Measurements from ENCODE around the gene HNRNPU.

Gene HNRNPU

DNA sequence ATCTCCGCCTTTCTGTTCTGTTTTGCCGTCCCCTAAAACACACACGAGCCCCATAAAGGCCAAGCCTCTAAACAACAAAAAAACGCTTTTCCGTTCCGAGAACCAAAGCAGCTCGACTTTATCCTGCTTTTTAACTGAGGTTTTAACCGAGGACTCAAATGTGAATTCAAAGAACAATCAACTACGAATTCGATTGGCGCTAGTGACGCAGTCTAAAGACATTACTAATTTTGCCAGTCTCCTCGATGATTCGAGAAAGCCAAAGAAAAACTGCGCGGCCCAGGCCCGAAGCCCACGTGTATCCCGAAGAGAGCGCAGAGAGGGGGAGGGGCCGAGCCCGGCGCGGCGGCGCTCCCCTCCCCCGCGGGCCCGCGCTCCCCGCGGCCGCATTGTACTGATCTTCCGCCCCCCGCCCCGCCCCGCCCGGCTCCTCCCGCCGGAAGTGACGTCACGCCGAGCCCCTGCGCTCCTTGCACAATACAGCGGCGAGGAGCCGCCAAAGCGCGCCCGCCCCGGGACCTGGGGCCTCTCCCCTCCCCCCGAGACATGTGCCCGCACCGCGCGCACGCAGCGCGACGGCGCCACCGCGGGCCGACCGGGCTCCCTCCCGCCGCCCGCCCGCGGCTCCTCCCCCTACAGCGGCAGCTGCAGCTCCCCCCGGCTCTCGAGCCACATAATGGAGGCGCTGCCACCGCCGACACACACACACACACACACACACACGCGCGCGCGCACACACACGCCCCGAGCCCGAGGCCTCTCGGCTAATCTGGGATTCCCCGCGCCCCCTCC is 1.4 kb downstream of the HNRNPU start:
- DNase-seq (ENCODE audit: low read depth): peak; percentile 97

DNA sequence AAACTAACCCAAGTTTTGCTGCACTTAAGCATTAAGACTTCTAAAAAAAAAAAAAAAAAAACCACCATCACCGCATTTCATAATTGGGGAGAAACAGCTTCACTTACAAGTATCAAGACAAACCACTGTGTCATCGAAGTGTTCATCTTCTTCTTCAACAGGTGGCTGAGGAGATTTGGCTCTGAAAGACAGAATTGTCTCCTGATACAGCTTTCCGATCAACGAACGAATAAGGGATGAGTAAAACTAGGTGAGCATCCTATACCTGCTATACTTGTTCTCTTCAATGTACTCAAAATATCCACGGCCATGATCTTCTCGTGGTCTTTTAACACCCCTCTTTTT is 2.0 kb downstream of the HNRNPU start:
- no peak for DNase-seq (ENCODE audit: low read depth)

DNA sequence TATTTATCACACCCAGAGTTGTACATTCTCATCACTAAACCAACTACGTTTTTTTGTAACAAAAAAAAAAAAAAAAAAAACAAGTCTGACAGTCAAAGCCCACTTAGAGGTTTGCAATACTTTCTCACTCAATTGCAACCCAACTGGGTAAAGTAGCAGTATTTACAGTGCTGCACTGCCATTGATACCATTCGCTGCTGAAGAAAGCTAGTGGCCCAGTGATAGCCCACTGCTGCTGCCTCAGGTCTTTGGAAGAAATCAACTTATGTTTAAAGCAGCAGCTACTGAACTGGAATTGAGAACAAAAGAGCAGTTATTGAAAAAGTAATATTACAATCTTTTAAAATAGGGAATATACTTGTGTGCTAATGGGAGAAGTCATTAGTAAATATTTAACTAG is 2.7 kb downstream of the HNRNPU start:
- DNase-seq (ENCODE audit: low read depth): no peak

DNA sequence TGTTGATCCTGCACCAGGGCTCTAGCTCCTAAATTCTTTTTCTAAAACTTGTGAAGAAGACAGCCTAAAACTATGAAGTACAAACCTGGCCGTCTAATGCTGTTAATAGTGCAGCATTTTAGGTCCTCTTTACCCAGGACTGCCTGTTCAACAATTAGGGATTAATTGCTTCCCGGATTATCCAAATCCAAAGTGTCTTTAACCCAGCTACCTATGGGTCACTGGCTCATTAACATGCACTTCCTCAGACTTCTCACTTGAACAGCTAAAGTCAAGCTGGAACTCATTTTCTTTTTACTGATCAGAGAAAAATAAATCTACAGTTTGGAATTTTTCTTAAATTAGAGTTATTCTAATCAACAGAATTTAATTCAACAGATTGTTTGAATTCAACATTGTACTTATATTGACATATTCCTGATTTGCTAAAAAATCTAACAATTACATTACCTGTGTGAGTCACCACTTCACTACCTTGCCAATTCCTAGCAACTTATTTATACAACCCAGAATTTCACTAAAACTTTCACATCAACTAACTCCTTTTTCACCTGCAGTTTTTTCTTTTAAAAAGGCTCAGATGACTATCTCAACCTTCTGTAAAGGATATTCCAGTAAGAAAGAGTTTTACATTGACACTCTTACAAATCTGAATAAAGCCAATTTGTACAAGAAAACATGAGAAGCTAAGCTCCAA is 3.3 kb downstream of the HNRNPU start:
- DNase-seq (ENCODE audit: low read depth): no peak

DNA sequence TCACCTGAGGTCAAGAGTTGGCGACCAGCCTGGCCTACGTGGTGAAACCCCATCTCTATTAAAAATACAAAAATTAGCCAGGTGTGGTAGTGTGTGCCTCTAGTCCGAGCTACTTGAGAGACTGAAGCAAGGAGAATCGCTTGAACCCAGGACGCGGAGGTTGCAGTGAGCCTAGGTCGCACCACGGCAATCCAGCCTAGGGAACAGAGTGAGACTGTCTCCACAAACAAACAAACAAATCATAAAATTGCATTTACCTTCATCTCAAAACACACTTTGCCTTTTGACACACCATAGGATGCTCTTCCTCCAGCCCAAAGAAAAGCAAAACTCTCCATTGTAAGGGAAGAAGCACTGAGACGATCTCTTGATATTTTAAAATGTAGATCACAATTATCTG is 4.3 kb downstream of the HNRNPU start:
- DNase-seq (ENCODE audit: low read depth): no peak

DNA sequence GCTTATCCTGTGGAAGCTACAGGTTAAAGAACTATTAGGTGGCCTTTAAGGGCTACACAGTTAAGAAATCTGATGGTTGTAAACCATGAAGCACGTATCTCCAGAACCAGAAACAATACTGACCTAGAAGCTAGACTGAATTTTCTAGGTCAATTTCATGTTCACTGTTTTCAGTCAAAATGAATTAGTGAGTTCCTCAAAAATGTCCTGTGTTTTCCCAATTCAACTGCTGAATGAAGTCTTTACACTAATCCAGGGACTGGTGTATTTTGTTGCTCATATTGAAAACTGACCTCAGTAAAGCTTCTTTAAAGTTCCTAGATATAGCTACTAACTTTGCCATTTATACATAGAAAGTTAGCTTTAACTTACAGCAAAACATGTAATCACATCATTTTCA is 6.0 kb downstream of the HNRNPU start:
- no peak for DNase-seq (ENCODE audit: low read depth)

DNA sequence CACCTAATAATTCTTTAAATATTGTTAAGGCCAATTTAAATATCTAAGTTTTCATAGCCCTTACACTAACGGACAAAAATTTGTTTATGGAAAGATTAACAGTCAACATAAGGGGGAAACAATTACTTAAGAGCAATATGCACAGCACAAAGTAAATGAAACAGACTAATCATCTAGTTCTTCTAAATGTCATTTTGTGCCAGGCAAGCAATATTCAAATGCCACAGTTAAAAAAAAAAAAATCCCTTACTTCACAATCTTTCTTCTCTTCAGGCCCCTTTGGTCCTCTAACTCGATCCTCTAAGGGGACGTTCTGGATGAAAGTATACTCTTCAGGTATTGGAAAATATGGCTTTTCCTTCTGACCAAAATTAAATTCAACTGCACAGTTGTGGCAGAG is 6.6 kb downstream of the HNRNPU start:
- no peak for DNase-seq (ENCODE audit: low read depth)

DNA sequence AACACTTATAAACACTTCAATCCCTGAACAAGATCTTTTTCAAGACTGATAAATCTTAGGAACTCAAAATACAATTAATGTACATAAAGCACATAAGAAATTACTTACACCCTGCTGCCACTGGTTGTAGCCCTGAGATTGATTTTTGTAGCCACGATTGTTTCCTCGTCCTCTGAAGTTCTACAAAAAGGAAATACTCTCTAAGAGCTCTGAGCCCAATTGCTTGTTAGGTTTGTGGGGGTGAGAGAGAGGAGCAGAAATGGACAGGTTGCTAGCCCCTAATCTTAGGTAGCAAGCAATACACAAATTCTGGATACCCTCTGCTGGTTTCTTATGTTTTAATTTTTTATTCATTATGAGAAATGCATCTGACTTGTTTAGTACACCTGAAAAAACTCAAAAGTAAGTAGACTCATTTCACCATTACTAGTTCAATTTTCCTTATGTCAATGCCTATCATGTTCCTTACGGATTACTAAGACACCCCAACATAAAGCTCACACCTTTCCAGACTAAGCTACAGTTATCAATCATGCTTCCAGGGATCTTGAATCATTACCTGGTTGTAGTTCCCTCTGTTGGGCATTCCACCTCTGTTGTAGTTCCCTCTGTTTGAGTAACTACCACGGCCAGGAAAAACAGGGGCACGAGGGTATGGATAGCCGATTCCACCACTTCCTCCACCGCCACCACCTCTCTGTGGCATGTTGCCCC is 9.3 kb downstream of the HNRNPU start:
- no peak for DNase-seq (ENCODE audit: low read depth)

DNA sequence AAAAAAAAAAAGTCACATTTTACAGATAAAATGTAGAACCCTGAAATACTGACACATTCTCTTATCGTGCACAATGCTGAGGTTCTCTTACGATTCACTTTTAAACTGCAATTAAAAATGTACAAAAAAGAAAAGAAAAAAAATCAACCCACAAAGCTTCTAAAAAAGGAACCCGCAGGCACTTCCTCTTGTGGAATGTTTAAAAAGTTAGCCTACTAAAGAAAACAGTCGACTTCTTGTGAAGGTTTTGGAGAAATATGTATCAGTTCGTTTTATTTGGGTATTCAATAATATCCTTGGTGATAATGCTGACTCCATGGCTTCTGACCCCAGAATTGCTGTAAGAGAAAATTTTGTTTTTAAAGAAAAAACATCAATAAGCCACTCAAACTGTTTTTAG is 10.2 kb downstream of the HNRNPU start:
- no peak for DNase-seq (ENCODE audit: low read depth)

DNA sequence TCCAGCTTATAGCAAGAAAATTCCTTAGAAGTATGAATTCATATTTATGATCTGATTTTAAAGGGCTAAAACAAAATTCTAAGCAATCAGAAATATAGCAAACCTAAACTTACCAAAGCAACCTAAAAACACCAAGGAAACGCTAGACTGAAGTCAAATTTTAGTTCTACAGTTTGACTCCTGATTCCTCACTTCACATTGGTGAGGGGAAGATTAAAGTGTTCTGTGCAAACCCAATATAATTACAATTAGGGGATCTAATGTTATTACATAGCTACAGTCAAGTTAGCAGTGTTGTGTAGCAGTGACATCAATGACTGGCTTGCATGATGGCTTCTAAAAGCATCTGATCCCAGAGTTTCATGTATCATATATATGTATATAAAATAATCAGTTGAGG is 11.6 kb downstream of the HNRNPU start:
- no peak for DNase-seq (ENCODE audit: low read depth)

DNA sequence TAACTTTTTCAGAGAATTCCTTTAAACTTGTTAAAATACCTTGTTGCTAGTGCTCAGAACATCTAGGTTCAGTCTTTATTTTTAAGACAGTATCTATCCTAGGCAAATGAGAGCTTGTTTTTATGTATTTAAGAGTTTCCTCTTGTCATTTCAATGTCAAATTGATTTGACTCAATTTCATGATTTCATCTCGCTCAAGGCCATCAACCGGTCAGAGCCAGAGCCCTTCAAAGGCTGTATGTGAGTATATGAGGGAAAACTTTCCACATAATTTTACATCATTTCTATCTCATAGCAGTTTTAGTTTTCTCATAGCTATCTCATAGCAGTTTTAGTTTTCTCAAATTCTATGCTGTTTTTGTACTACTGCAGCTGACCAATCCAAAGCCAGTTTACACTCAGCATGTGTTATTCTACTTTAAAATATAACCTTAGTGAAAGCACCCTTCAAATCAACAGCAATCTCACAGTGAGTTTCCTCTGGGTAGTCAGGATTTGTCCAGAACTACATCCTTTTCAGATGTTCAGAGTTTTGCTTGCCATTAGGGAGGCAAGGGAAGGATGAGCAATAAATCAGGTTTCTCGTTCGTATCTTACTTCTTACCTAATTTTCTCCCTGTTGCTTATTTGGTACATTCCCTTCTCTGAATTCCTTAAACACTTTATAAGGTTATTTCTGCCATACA is 12.7 kb downstream of the HNRNPU start:
- no peak for DNase-seq (ENCODE audit: low read depth)

DNA sequence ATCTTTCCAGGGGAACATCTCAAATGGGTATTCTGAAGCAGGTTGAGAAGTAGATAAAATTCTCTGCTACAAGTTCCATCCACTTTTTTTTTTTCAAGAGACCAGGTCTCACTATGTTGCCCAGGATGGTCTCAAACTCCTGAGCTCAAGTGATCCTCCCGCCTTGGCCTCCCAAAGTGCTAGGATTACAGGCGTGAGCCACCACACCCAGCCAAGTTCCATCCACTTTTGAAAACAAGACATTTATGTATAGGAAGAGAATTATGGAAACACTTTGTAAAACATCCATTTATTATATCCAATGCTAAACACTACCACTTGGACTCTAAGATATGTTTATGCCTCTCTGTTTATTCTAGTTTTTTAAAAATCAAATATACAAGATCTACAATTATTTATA is 13.4 kb downstream of the HNRNPU start:
- DNase-seq (ENCODE audit: low read depth): no peak

DNA sequence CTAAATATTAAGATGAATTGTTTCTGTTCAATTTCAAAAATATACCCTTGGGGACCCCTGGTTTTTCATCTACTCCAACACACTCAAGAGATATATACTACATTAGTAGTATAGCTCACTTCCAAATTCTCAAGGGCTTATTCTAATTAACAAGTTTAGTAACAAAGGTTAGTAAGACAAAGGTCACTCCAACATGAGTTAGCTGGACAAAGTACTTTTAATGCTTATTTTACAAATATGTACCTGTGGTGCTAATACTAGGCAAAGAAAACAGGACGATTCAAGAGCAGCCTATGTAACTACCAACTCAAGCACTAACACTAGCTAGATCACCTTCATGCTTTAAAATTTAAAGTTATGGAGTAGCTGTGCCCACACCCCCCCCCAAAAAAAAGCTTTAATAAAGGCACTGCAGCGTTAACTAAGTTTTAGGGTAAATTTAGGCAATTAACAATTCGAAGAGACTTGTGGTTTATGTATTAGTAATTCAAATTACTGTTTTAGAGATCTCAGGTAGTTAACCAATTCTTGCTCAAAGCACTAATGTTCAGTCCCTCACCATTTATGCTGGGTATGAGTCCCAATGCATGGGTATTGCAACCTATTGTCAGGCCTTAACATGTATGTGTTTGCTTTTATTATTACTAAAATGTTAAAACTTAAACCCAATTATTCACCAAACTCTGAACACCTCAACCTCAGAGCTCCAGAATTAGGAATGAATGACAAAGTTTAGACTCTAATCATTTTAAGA is 14.1 kb downstream of the HNRNPU start:
- no peak for DNase-seq (ENCODE audit: low read depth)

DNA sequence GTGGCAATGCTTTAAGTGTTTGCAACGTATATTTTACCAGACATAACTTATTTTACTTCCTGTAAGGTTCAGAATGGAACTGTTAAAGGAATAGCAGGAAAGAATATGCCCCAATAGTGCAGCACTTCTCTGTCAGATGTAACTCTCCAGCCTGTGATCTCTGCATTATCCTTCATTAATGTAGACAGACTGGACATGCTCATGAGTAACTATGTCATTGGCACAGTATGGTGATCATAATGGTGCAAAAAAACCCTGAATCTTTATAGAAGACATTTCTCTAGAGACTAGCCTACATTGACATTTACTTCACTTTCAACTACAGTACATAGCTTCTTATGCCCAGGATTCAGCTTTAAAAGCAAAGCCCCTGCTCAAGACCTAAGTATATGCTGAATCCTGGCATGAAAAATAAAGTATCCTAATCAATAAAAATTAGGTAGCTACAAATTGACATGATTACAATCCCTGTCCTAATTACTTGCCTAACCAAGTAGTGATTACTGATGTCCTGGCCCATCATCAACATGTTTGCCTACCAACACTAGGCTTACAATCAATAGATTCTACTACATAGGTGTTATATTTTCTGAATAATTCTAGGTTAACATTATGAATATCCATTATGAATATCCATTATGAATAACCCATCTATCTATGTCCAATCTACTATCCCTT is 15.0 kb downstream of the HNRNPU start:
- DNase-seq (ENCODE audit: low read depth): no peak

DNA sequence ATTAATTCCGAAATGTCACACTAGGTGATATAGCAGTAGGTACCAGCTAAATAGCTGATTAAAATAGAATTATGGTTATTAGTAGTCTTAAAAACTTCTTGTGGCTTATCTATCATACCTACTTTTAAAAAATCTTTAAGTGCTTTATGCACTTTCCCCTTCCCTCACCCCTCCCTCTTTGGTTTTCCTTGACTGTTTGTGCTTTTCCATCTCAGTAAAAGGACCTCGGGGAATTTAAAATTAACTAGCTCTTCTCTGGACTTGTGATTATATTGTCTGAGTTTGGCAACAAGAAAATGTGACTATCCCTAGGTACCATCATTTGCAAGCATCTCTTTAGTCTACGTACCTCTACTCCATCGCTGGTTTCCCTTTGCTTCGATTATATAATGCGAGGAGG is 17.7 kb downstream of the HNRNPU start:
- DNase-seq (ENCODE audit: low read depth): no peak

DNA sequence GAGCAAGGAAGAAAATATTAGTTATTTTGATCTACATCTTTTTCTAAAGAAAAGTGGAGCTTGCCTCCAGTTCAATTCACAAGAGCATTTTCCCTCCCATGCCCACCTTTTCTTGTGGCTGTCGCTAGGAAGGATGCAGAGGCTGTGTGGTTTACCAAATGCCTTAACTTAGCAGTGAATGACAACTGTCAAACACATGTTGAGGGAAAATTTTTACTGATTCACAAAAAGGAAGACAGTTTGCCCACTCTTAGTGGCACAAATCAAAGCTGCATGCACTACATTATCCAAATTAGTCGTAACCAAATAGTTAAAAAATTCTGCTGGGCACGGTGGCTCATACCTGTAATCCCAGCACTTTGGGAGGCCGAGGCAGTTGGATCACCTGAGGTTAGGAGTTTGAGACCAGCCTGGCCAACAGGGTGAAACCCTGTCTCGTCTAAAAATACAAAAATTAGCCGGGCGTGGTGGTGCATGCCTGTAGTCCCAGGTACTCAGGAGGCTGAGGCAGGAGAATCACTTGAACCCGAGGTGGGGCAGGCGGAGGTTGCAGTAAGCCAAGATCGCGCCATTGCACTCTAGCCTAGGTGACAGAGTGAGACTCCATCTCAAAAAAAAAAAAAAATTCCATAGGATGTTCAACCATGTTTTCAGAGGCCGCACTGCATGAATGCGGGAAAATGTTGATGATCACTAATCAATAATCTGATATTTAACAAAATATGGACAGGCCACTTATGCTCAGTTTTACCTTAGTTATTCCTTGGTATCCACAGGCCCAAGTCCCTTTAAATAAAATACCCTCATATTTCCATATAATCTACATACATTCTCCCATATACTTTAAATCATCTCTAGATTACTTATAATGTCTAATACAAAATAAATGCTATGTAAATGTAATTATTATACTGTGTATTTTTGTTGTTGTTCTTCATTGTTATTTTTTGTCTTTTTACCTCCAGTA is 19.9 kb downstream of the HNRNPU start:
- no peak for DNase-seq (ENCODE audit: low read depth)

DNA sequence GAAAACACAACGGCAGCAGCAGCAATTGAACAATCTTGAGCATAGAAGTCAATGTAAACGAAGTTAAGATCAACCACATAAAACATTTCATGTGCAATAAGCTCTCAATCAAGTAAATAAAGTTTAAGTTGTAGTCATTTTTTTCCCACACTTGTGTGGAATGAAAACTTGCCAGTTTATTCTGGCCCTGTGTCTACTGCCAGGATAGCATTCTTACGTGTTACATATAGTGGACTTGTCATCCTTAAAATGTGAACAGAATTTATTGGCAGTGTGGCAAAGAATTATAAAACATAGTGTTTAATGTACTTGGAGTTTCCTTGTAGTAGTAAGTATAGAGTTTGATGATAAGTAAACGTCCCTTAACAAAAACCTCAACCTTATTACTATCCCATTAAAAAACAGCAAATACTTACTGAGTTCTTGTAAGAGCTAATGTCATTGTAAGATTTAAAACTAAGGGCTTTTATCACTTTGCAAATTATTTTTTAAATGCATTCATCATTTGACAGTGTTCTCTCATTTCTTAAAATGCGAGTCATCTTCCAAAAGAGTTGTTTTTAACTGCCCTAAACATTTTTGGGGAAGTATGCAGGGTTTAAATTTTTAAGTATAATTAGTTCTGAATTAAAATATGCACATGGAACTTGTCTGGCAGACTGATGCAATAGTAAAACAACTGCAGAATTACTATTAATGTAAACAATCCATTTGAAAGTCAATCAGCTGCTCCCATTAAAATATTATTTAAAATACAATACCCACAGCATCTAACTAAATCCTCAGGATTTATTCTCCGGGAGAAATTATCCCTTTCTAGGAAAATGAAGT is 21.0 kb downstream of the HNRNPU start:
- DNase-seq (ENCODE audit: low read depth): no peak

DNA sequence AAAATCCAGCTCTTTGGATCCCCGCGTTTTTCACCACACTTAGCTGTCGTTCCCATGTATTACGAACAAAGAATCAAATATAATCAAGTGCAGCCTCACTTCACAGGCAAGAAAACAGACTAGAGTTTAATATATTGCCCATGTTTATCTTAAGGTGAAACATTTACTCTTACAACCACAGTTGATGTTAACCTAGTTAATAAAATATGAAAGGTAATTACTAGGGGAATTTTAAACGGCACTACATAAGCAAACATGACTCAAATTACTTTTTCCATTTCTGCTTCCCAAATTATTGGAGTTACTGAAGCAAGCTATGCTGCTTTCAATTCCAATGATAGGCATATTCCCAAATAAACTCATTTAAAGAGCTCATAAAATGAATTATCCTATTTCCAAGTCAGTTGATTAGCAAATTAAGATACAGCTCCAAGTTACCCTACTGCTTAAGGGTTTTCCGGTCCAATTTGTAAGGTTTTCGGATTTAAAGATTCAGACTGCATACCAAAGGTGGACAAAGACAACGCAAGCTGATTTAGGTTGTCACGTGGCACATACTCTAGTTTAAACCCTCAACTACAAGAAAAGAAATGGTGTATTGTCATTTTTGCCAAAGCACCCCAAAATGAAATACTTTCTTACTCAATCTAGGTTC is 22.9 kb downstream of the HNRNPU start:
- no peak for DNase-seq (ENCODE audit: low read depth)

Measured in activated T-cell treated with anti-CD3 and anti-CD28 coated beads for 48 hours (primary cell).